Right ventricle myocardium inferior (tissue), 1 donor: ENCODE results near the gene ITGAE. TPM values are rescaled to one million over a fixed set of nuclear protein-coding genes. Genes with fewer than 3 reads are reported as not detected.

ENCODE experiments used
- ATAC-seq: fragments of 200-7000 bp; cut with Tn5 transposase; one replicate; pipeline ENCODE4 v1.9.1; 2020; ENCODE audit warnings: mild to moderate bottlenecking, moderate library complexity
- DNase-seq: peaks from one replicate; pipeline ENCODE4 v3.0.0; 2021; ENCODE audit errors: missing footprints
- intact Hi-C: fragments of 100-400 bp; cut with DNase I; formaldehyde crosslinking; loops from one replicate; pipeline ENCODE4 v1.11.0; 2022
- total RNA-seq: library from RNA; stranded (reverse); fragmentation: NEBNext Ultra II Directional; extraction: Animal tissue kit (Norgen Biotek cat#: 25700); gene quantifications from one replicate; pipeline ENCODE4 v1.2.1, GENCODE V29; 2021
- donor health status: DM: no; HTN: yes; CAD: no; lungs with severe emphysema.

ITGAE gene
- total RNA-seq, 1 donor from 2014 or later, result 17.6 TPM

DNA sequence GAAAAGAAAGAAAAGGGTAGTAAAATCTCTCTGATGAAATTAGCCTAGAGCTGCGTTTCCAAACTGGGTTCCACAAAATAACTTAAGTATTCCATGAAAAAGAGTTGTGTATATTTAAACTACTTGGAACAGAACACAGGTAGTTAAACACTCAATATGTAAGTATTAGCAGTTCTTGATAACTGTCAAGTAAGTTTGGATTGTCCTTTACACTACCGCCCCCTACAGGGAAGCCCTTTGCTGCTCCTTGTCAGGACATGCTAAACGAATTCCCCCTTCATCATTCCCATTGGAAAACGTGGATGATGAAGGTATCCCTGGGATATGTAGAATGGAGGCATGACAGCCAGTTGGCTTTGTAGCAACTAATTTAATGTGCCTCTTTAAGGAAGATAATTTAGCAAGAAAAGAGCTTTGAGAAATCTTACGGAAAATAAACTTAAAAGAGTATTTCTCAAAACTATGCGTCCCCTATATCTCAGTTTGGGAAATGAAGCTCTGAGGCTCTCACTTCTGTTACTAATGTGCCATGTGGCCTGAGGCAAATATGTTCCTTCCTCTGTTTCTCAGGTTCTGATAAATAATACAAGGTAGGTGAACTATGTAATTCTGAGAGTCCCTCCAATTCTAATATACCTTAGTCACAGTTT, 26.3 kb upstream of the ITGAE start:
- ATAC-seq, result no peak
- no peak for DNase-seq
- intact Hi-C loops, result loop anchor here (5.0 kb wide), 1 partner anchor 90 kb away; no protein-coding TSS in a partner anchor

- DNase-seq, result no peak
- intact Hi-C loops, result loop anchor here (5.0 kb wide), 1 partner anchor 89 kb away; no protein-coding TSS in a partner anchor
These were observed 25.2 kb upstream of the ITGAE start for GRCh38 chr17:3826191-3826590.

GRCh38 chr17:3821101-3821500, 20.1 kb upstream of the ITGAE start:
- DNase-seq (no peak), ATAC-seq (no peak)
- intact Hi-C loops, result no loop called here

More at GRCh38 chr17:3826191-3826590, 25.2 kb upstream of the ITGAE start:
- no peak for ATAC-seq

DNA sequence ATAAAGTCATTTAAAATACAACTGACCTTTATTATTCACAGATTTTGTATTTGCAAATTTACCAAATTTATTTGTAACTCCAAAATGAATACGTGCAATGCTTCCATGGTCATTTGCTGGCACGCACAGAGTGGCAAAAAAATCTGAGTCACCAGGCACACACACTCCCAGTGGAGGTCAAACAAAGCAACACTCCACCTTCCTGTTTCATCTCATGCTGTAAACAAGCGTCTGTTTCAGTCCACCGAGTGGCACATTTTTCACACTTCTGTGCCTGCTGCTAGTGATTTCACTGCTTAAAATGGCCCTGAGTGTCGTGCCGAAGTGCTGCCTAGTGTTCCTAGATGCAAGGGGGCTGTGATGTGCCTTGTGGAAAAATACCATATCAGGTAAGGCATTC, 17.8 kb upstream of the ITGAE start:
- intact Hi-C loops, result no loop called here
- DNase-seq, result no peak
- ATAC-seq, result no peak

GRCh38 chr17:3817851-3818605, 17.0 kb upstream of the ITGAE start:
- DNase-seq, result no peak
- intact Hi-C loops, result no loop called here
- no peak for ATAC-seq

GRCh38 chr17:3815925-3816324, 14.9 kb upstream of the ITGAE start:
- DNase-seq (no peak), ATAC-seq (no peak)
- intact Hi-C loops, result no loop called here

DNA sequence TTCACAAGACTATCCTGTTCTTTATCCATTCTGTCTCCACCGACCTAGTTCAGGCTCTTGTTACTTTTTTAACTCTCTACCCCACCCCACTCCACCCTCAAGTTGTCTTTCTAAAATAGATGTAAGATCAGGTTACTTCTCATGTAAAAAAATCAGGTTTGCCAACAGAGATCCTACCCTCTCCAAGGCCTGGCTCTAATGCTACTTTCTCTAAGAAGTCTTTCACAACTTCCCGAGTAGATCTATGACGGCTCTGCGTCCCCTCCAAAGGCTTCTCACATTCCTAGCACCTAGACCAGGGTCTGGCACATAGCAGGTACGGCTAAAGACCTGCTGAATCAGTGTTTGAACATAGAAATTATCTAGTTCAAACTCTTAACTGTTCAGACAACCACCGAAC, 14.1 kb upstream of the ITGAE start:
- no peak for DNase-seq
- no peak for ATAC-seq
- intact Hi-C loops, result no loop called here

DNA sequence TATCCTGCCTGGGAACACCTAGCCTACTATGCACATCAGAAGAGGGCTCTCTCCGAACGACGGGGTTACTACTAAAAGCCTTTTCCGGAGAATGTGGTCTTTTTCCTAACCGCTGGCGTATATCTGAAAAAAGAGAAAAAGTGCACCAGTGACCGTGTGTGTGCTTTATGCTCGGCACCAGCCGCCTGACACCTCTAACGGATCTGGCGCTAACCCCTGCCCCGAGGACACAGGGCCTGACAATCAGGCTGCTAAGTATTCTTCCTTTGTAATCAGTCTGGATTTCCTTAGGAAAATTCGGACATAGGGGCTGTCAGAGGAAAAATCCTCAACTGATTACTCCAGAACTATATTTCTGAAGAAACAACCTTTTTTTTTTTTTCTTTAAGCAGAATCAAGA, 13.4 kb upstream of the ITGAE start:
- no peak for ATAC-seq
- intact Hi-C loops, result no loop called here
- DNase-seq, result no peak

DNA sequence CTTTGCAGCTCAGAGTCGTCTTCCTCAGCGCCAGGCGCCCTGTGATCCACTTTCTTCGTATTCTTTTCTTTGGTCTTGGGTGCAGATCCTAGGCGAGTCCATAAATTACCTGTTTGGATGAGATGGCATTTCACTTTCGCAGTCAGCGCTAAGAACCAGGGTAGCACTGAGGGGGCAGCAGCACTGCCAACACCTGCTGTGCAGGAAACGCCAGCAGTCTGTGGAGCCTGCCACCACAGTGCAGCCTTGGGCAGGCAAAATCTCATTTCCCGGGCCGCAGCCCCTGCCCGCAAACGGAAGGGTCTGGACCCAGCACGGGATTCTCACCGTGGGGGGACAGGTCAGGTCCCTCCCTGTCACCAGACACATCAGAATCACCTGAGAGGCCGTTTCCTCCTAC, 12.2 kb upstream of the ITGAE start:
- ATAC-seq, result no peak
- no peak for DNase-seq
- intact Hi-C loops, result no loop called here

- no peak for ATAC-seq
These were observed 11.8 kb upstream of the ITGAE start for GRCh38 chr17:3812771-3813170.

DNA sequence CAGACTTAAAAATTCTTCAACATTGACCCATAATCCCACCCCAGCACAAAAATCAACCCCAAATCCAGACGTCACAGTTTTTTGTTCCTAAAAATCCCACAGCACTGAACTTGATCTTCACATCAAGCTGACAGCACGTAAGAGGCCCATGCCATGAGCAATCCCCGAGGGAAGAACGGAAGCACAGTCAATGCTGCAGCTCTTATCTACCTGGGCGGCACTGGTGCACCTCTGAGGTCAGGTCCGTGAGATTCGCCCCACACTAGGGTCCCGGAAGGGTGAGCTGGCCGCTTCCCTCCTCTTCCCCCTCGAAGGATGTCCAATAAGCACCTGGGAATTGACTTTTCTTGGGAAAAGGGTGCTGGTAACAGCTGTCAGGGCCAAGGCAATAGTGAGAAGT, 11.3 kb upstream of the ITGAE start:
- DNase-seq, result no peak
- intact Hi-C loops, result no loop called here
- ATAC-seq, result no peak

More at GRCh38 chr17:3812771-3813170, 11.8 kb upstream of the ITGAE start:
- intact Hi-C loops, result no loop called here
- peak; percentile 58 for DNase-seq

GRCh38 chr17:3810019-3810418, 9.0 kb upstream of the ITGAE start:
- DNase-seq (no peak), ATAC-seq (no peak)
- intact Hi-C loops, result no loop called here

- intact Hi-C loops, result no loop called here
- ATAC-seq, result no peak
These were observed 8.1 kb upstream of the ITGAE start for GRCh38 chr17:3809135-3809534.

GRCh38 chr17:3808701-3809100, 7.7 kb upstream of the ITGAE start:
- intact Hi-C loops, result no loop called here
- ATAC-seq, result no peak
- no peak for DNase-seq

More at GRCh38 chr17:3809135-3809534, 8.1 kb upstream of the ITGAE start:
- DNase-seq, result no peak

- ATAC-seq, result no peak
- no peak for DNase-seq
- intact Hi-C loops, result no loop called here
These were observed 4.6 kb upstream of the ITGAE start for GRCh38 chr17:3805581-3805980.

- no peak for DNase-seq
- intact Hi-C loops, result no loop called here
- ATAC-seq, result no peak
These were observed 3.5 kb upstream of the ITGAE start for GRCh38 chr17:3804503-3804931.

DNA sequence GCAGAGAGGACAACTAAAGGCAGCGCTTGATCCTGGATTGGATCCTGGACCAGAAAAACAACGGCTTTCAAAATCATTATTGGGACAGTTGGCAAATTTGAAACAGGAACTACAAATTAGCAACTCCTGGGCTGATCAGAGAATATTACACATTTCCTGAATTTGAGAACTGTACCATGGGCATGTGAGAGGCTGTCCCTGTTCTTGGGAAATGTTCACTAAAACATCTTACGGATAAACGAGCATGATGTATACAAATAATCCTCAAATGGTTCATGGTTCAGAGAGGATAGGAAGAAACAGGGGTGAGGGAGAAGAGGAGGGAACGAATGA, 2.3 kb upstream of the ITGAE start:
- ATAC-seq (no peak), DNase-seq (no peak)
- intact Hi-C loops, result no loop called here

DNA sequence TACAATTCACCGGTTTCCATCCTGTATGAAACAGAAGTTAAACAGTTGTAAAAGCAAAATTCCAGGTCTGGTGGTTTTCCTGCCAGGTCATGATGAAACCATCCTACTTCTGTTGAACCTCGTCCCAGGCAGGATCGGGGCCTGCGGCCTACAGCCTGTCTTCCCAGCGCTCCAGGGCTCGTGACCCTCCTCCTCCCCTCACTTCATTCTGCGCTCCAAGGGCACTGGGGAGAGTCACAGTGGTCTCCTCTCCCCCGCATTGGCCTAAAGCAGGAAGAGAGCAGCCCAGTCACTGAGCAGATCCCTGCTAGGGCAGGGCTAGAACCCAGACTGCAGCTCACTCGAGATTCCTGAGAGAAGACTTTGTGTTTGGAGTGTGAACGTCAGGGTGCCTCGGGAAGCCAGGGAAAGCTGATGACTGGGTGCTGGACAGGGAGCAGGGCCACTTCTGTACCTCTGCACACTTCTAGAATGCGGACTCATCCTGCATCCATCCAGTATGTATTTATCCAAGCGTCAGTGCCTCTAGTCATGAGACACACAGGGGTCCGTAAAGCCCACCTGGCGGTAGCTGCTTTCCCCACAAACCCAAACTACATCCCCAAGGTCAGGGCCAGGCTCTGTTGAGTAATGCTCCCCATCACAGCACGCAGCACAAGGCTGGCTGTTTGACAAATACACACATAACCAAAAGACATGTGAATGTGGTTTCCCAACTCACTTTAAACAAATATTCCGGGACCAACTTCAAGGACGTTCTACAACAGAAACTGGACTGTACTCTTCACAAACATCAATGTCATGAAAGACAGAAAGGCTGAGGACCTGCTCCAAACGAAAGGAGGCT, 1.7 kb upstream of the ITGAE start:
- DNase-seq, result no peak
- peak; percentile 37 for ATAC-seq
- intact Hi-C loops, result no loop called here

DNA sequence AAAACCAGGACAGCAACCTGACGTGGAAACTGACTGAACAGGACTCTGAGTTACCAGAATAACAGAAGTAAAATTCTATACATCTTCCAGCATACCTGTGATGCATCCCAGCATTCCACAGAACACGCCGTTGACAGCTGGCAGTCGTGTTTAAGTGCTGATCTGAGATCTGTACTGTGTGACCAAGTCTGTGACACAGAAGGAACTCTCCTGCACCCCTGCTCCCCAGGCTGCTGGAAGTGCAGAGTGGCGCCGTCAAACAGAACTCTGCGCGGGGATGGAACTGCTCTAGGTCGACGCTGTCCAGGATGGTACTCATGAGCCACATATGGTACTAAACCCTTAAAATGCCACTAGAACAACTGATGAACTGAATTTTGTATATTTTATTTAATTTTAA, 804 bp upstream of the ITGAE start:
- DNase-seq (no peak), ATAC-seq (no peak)
- intact Hi-C loops, result no loop called here

GRCh38 chr17:3801347-3801746, 359 bp upstream of the ITGAE start:
- ATAC-seq (no peak), DNase-seq (no peak)
- intact Hi-C loops, result no loop called here
